WTC11 (cell line): ENCODE data around the gene ZBTB7B. TPM values are rescaled to one million over a fixed set of nuclear protein-coding genes. Genes with fewer than 3 reads are reported as not detected.

ENCODE experiments used
- ATAC-seq: fragments of 200-7000 bp; cut with Tn5 transposase; 2 replicates; pipeline ENCODE4 v1.10.0; 2021; ENCODE audit warnings: mild to moderate bottlenecking, moderate library complexity
- CTCF ChIA-PET: fragments of 300-600 bp; sonication (Branson Sonifier 250); formaldehyde crosslinking; loops from one replicate; lab custom pipeline; 2021; ENCODE audit warnings: antibody characterized with exemption; lab: Charles Lee
- POLR2A ChIA-PET: fragments of 350-600 bp; sonication (Branson Sonifier 250); formaldehyde crosslinking; loops from one replicate; lab custom pipeline; 2021; ENCODE audit warnings: antibody characterized with exemption; lab: Charles Lee
- DNase-seq: peaks from one replicate; pipeline ENCODE4 v3.0.0; 2021; ENCODE audit warnings: low spot score
- H3K27ac Mint-ChIP-seq: 2 replicates; pipeline ENCODE4 v1.8.0; 2021; ENCODE audit warnings: mixed read lengths
- H3K27me3 Mint-ChIP-seq: 2 replicates; pipeline ENCODE4 v1.8.0; 2021; ENCODE audit warnings: low read depth, mild to moderate bottlenecking, moderate library complexity, mixed read lengths
- H3K36me3 Mint-ChIP-seq: 2 replicates; pipeline ENCODE4 v1.8.0; 2021; ENCODE audit warnings: mixed read lengths
- H3K4me1 Mint-ChIP-seq: 2 replicates; pipeline ENCODE4 v1.8.0; 2022; ENCODE audit warnings: mixed read lengths
- H3K4me3 Mint-ChIP-seq: 2 replicates; pipeline ENCODE4 v1.8.0; 2021; ENCODE audit warnings: mild to moderate bottlenecking, moderate library complexity, mixed read lengths
- H3K9me3 Mint-ChIP-seq: 2 replicates; pipeline ENCODE4 v1.8.0; 2021; ENCODE audit warnings: mixed read lengths
- AR ChIP-seq: fragments of 250-450 bp; sonication (Bioruptor Pico); IDR thresholded peaks from 2 replicates; pipeline ENCODE4 v1.9.0; 2021; ENCODE audit warnings: mild to moderate bottlenecking
- ESRRA ChIP-seq: sonication (generic); formaldehyde crosslinking; IDR thresholded peaks from 2 replicates; pipeline ENCODE4 v1.8.1; 2022; ENCODE audit warnings: mild to moderate bottlenecking, missing genetic modification reagents, borderline replicate concordance
- FOXK1 ChIP-seq: sonication (generic); formaldehyde crosslinking; IDR thresholded peaks from 2 replicates; pipeline ENCODE4 v1.8.0; 2022; ENCODE audit warnings: mild to moderate bottlenecking, moderate library complexity, missing genetic modification reagents
- GABPB1 ChIP-seq: sonication (generic); formaldehyde crosslinking; IDR thresholded peaks from 2 replicates; pipeline ENCODE4 v1.8.1; 2023; ENCODE audit warnings: mild to moderate bottlenecking, missing genetic modification reagents
- GTF2I ChIP-seq: fragments of 250-450 bp; sonication (Bioruptor Pico); conservative IDR thresholded peaks from 2 replicates; pipeline ENCODE4 v1.4.0; 2021; ENCODE audit warnings: mild to moderate bottlenecking
- MAX ChIP-seq: sonication (generic); formaldehyde crosslinking; IDR thresholded peaks from 2 replicates; pipeline ENCODE4 v1.8.0; 2022; ENCODE audit warnings: mild to moderate bottlenecking, missing genetic modification reagents
- NR2C2 ChIP-seq: sonication (generic); formaldehyde crosslinking; IDR thresholded peaks from 2 replicates; pipeline ENCODE4 v1.8.0; 2022; ENCODE audit warnings: mild to moderate bottlenecking, missing genetic modification reagents
- NR3C1 ChIP-seq: sonication (generic); formaldehyde crosslinking; conservative IDR thresholded peaks from 2 replicates; pipeline ENCODE4 v1.8.1; 2023; ENCODE audit warnings: low read depth, mild to moderate bottlenecking, missing genetic modification reagents
- SMAD4 ChIP-seq: sonication (generic); formaldehyde crosslinking; IDR thresholded peaks from 2 replicates; pipeline ENCODE4 v1.8.0; 2022; ENCODE audit warnings: mild to moderate bottlenecking, missing genetic modification reagents
- ZNF219 ChIP-seq: sonication (generic); formaldehyde crosslinking; IDR thresholded peaks from 2 replicates; pipeline ENCODE4 v1.8.0; 2023; ENCODE audit warnings: missing genetic modification reagents, mild to moderate bottlenecking, borderline replicate concordance
- ZNF232 ChIP-seq: sonication (generic); formaldehyde crosslinking; IDR thresholded peaks from 2 replicates; pipeline ENCODE4 v1.8.0; 2022; ENCODE audit warnings: mild to moderate bottlenecking, missing genetic modification reagents
- ZNF396 ChIP-seq: fragments of 250-450 bp; sonication (Bioruptor Pico); IDR thresholded peaks from 2 replicates; pipeline ENCODE4 v1.8.0; 2021; ENCODE audit warnings: mild to moderate bottlenecking, moderate library complexity, borderline replicate concordance
- ZNF512 ChIP-seq: sonication (generic); formaldehyde crosslinking; IDR thresholded peaks from 2 replicates; pipeline ENCODE4 v1.8.1; 2022; ENCODE audit warnings: missing genetic modification reagents, borderline replicate concordance
- ZNF671 ChIP-seq: fragments of 250-450 bp; sonication (Bioruptor Pico); IDR thresholded peaks from 2 replicates; pipeline ENCODE4 v1.8.0; 2021; ENCODE audit warnings: mild to moderate bottlenecking
- total RNA-seq: library from RNA; stranded (reverse); gene quantifications from 3 replicates; pipeline ENCODE4 v1.2.3, GENCODE V29; 2021

The ZBTB7B gene
- total RNA-seq, 1 experiment from 2014 or later, result 29.8 TPM

- TF ChIP-seq GTF2I (CRISPR knock-in tag), result no peak
These were observed 42.4 kb downstream of the ZBTB7B start (continued) for GRCh38 chr1:155044812-155045657.

- peaks cover 20% of the 10 kb centered on the region for H3K27me3 Mint-ChIP-seq
These were observed 46.1 kb downstream of the ZBTB7B start for GRCh38 chr1:155048449-155049334.

GRCh38 chr1:155049651-155050559, 47.3 kb downstream of the ZBTB7B start:
- H3K36me3 Mint-ChIP-seq, result no peaks in the 10 kb centered on the region
- ATAC-seq, result no peak

More at GRCh38 chr1:155048449-155049334, 46.1 kb downstream of the ZBTB7B start:
- CTCF ChIA-PET, result interaction anchor here (1.0 to 9.3 kb wide), 11 partner anchors 12 to 170 kb away, joined by 3 to 176 read pairs (median 6); partner anchors contain the start of genes EFNA3 and EFNA4
- TF ChIP-seq NR3C1 (no peak), ZNF671 (CRISPR knock-in tag) (no peak), MAX (CRISPR knock-in tag) (no peak), ESRRA (CRISPR knock-in tag) (0 out of 2 replicates have a peak, but pooled peaks have one; percentile 19), NR2C2 (CRISPR knock-in tag) (no peak), ZNF396 (CRISPR knock-in tag) (no peak), ZNF219 (CRISPR knock-in tag) (no peak), GABPB1 (CRISPR knock-in tag) (peak; percentile 97)
- POLR2A ChIA-PET, result no interaction called here
- H3K4me1 Mint-ChIP-seq, result peaks cover 44% of the 10 kb centered on the region
- no peak for DNase-seq
- H3K36me3 Mint-ChIP-seq, result no peaks in the 10 kb centered on the region
- H3K9me3 Mint-ChIP-seq, result no peaks in the 10 kb centered on the region
- no peak overlapping the region for H3K4me3 Mint-ChIP-seq
- no peak for ATAC-seq
- no peak overlapping the region for H3K27ac Mint-ChIP-seq

More at GRCh38 chr1:155049651-155050559, 47.3 kb downstream of the ZBTB7B start:
- H3K9me3 Mint-ChIP-seq, result no peaks in the 10 kb centered on the region
- H3K27me3 Mint-ChIP-seq, result peaks cover 20% of the 10 kb centered on the region
- no peak for TF ChIP-seq FOXK1 (CRISPR knock-in tag)
- no peak for TF ChIP-seq AR (CRISPR knock-in tag)
- no peak for TF ChIP-seq ZNF232 (CRISPR knock-in tag)
- TF ChIP-seq GABPB1 (CRISPR knock-in tag), result no peak
- TF ChIP-seq SMAD4 (CRISPR knock-in tag), result no peak
- TF ChIP-seq ZNF512 (CRISPR knock-in tag), result 0 out of 2 replicates have a peak, but pooled peaks have one; percentile 44
- peak overlapping the region; percentile 82 for H3K4me3 Mint-ChIP-seq
- H3K27ac Mint-ChIP-seq, result peak overlapping the region; percentile 72; the same call in 1 of the 2 replicates
- H3K4me1 Mint-ChIP-seq, result peaks cover 36% of the 10 kb centered on the region
- ChIA-PET POLR2A (interaction anchor here (0.6 kb wide), 1 partner anchor 16 kb away, joined by 4 read pairs; no protein-coding TSS in a partner anchor), CTCF (interaction anchor here (0.6 to 9.4 kb wide), 31 partner anchors 7 to 503 kb away, joined by 3 to 176 read pairs (median 6); partner anchors contain the start of genes EFNA3, EFNA4, LENEP and PBXIP1)
- no peak for DNase-seq
